GM13977 (cell line): ENCODE results near the gene SNRK.
A peak's percentile ranks its signal among the peaks of the same experiment; 100 is the strongest.

Experiments
- DNase-seq: peaks from one replicate; pipeline ENCODE4 v3.0.0; 2012; ENCODE audit warnings: low spot score
- CTCF ChIP-seq: IDR thresholded peaks from 2 replicates; pipeline ENCODE4 v1.5.1; 2012; ENCODE audit warnings: mild to moderate bottlenecking, control low read depth; ENCODE audit not compliant: insufficient read depth; ENCODE audit errors: extremely low read depth, missing control alignments
- in situ Hi-C: fragments of 300-500 bp; cut with MboI; formaldehyde crosslinking; loops from one replicate; pipeline ENCODE4 v1.12.0; 2022; ENCODE audit warnings: low sequenced_read_pairs, low pct_unique_long_range_greater_than_20kb, mixed read lengths, inconsistent platforms; ENCODE audit not compliant: unreplicated experiment

SNRK gene

GRCh38 chr3:43372809-43373559 is 86.6 kb downstream of the SNRK start:
- in situ Hi-C loops, result no loop called here
- no peak for TF ChIP-seq CTCF
- DNase-seq, result no peak

DNA sequence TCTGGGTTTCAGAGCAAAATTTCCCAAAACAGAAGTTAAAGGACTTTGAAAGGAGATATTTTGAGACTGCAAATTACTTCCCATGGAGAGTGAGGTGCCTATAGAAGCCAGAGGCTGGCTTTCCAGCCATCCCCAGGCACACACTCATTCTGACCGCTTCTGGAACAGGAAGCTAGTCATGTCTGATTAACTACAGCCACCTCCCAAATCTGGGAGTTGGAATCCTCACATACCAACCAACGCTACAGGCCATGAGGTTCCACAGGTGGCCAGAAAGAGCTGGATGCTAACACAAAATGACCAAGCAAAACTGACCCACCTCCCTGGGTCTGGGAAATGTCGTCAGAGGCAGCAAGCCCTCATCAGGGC is 87.2 kb downstream of the SNRK start:
- TF ChIP-seq CTCF, result no peak

GRCh38 chr3:43378066-43378935 is 92.0 kb downstream of the SNRK start:
- in situ Hi-C loops, result loop anchor here (25.0 kb wide), 1 partner anchor 416 kb away; no protein-coding TSS in a partner anchor
- DNase-seq, result peak; percentile 80

More for the DNA sequence above, 87.2 kb downstream of the SNRK start:
- in situ Hi-C loops, result no loop called here
- no peak for DNase-seq

GRCh38 chr3:43379343-43379742 is 93.0 kb downstream of the SNRK start:
- in situ Hi-C loops, result loop anchor here (25.0 kb wide), 1 partner anchor 417 kb away; no protein-coding TSS in a partner anchor
- DNase-seq, result no peak

More at GRCh38 chr3:43378066-43378935, 92.0 kb downstream of the SNRK start:
- peak; percentile 87 for TF ChIP-seq CTCF

GRCh38 chr3:43388175-43388574 is 101.8 kb downstream of the SNRK start:
- no peak for TF ChIP-seq CTCF
- in situ Hi-C loops, result loop anchor here (25.0 kb wide), 1 partner anchor 426 kb away; no protein-coding TSS in a partner anchor
- no peak for DNase-seq

More at GRCh38 chr3:43379343-43379742, 93.0 kb downstream of the SNRK start:
- no peak for TF ChIP-seq CTCF

GRCh38 chr3:43388915-43389314 is 102.6 kb downstream of the SNRK start:
- no peak for TF ChIP-seq CTCF
- in situ Hi-C loops, result loop anchor here (25.0 kb wide), 1 partner anchor 427 kb away; no protein-coding TSS in a partner anchor
- DNase-seq, result no peak
